ENCODE results near the gene CRYBA4. TPM values are rescaled to one million over a fixed set of nuclear protein-coding genes. Genes with fewer than 3 reads are reported as not detected.

CRYBA4 gene
- total RNA-seq, 1 donor from 2014 or later = not detected

DNA sequence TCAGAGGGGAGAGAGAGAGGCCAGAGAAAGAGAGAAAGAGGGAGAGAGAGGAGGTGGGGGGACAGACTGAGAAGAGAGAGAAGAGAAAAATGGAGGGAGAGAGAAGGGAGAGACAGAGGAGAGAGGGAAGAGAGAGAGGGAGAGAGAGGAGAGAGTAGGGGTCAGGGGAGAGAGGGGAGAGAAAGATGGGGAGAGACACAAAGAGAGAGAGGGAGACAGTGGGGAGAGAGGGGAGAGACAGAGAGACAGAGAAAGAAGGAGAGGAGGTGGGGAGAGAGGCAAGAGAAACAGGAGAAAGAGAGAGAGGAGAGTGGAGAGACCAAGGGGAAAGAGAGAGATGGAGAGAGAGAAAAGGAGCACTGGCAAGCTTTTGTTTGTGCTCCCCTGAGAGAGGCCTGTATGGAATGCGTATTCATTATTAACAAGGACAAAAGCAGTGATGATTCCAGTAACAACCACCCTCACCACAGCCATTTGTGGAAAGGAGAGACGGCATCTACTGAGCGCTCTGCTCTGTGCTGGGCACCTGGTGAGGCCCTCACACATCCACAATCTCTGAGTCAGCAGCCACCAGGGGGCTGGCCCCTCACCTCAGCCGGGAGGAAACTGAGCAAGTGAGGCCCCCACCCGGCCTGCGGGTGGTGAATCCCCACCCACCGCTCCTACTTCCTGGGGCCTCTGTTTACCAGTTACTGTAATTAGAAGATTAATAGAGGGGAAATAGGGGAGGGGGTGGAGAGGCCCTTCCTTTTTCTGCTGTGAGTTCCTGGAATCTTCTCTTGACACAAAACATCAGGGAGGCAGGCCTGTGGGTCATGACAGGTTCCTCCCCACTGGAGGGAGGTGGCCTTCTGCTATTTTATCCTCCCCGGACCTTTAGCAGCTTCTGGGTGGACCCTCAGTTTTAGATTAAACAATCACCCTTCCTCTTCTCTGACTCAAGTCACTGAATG, 21.0 kb downstream of the CRYBA4 start:
- Mint-ChIP-seq H3K9me3 (no peaks in the 10 kb centered on the region), H3K4me3 (no peak overlapping the region), H3K27me3 (ENCODE audit: low read depth) (peaks cover 93% of the 10 kb centered on the region), H3K36me3 (ENCODE audit: low read depth) (no peaks in the 10 kb centered on the region), H3K4me1 (peaks cover 68% of the 10 kb centered on the region), H3K27ac (ENCODE audit: unreplicated experiment) (no peak overlapping the region)
- TF ChIP-seq, protein P1, sequence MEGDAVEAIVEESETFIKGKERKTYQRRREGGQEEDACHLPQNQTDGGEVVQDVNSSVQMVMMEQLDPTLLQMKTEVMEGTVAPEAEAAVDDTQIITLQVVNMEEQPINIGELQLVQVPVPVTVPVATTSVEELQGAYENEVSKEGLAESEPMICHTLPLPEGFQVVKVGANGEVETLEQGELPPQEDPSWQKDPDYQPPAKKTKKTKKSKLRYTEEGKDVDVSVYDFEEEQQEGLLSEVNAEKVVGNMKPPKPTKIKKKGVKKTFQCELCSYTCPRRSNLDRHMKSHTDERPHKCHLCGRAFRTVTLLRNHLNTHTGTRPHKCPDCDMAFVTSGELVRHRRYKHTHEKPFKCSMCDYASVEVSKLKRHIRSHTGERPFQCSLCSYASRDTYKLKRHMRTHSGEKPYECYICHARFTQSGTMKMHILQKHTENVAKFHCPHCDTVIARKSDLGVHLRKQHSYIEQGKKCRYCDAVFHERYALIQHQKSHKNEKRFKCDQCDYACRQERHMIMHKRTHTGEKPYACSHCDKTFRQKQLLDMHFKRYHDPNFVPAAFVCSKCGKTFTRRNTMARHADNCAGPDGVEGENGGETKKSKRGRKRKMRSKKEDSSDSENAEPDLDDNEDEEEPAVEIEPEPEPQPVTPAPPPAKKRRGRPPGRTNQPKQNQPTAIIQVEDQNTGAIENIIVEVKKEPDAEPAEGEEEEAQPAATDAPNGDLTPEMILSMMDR (conservative IDR thresholded peaks at IDR 0.05) = no peak
- DNase-seq (ENCODE audit: low read depth, low spot score) = no peak

DNA sequence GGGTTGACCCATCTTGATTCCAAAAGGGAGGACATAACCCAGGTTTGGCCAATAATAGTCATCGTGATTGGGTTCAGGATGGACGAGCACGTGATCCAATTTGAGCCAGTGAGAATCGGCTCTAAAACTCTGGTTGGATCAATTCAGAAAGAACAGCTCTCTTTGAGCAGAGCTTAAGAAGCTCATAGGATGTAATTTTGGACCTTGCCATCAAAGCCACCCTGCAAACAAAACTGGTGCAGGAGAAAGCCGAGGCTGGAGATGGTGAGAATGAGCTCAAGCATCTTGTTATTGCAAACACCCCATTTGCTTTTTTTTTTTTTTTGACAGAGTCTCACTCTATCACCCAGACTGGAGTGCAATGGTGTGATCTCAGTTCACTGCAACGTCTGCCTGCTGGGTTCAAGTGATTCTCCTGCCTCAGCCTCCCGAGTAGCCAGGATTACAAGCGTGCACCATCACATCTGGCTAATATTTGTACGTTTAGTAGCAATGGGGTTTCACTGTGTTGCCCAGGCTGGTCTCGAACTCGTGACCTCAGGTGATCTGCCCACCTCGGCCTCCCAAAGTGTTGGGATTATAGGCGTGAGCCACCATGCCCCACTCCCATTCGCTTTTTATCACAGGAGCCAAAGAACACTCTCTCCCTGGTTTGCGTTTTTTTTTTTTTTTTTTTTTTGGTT, 21.8 kb downstream of the CRYBA4 start:
- Mint-ChIP-seq H3K9me3 (no peaks in the 10 kb centered on the region), H3K27me3 (ENCODE audit: low read depth) (peaks cover 93% of the 10 kb centered on the region), H3K4me1 (peaks cover 76% of the 10 kb centered on the region), H3K36me3 (ENCODE audit: low read depth) (no peaks in the 10 kb centered on the region), H3K27ac (ENCODE audit: unreplicated experiment) (no peak overlapping the region), H3K4me3 (no peak overlapping the region)
- TF ChIP-seq, protein P1 (conservative IDR thresholded peaks at IDR 0.05) = no peak
- DNase-seq (ENCODE audit: low read depth, low spot score) = no peak

DNA sequence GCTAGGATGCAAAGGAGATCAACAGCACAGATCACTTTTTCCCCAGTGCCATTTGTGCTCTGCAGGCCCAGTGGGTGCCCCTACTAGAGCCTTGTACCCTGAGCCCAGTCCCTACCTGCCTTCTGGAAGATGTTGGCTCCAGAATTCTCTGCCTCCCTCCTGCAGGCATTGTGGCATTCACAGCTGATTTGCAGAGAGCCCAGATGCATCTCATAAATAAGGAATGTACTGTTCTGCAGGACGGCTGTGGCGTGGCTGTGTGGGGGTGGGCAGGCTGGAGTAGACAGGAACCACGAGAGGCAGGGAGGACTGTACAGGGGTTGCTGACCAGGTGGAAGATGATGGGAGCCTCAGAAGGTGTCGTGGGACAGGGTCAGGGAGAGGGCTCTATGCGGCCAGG, 24.4 kb downstream of the CRYBA4 start:
- H3K36me3 Mint-ChIP-seq (ENCODE audit: low read depth) = no peaks in the 10 kb centered on the region
- H3K27ac Mint-ChIP-seq (ENCODE audit: unreplicated experiment) = no peak overlapping the region
- peak overlapping the region; percentile 75 for H3K4me3 Mint-ChIP-seq
- peaks cover 95% of the 10 kb centered on the region for H3K27me3 Mint-ChIP-seq (ENCODE audit: low read depth)
- H3K9me3 Mint-ChIP-seq = no peaks in the 10 kb centered on the region
- DNase-seq (ENCODE audit: low read depth, low spot score) = no peak
- TF ChIP-seq, protein P1 (conservative IDR thresholded peaks at IDR 0.05) = no peak
- H3K4me1 Mint-ChIP-seq = peaks cover 68% of the 10 kb centered on the region

DNA sequence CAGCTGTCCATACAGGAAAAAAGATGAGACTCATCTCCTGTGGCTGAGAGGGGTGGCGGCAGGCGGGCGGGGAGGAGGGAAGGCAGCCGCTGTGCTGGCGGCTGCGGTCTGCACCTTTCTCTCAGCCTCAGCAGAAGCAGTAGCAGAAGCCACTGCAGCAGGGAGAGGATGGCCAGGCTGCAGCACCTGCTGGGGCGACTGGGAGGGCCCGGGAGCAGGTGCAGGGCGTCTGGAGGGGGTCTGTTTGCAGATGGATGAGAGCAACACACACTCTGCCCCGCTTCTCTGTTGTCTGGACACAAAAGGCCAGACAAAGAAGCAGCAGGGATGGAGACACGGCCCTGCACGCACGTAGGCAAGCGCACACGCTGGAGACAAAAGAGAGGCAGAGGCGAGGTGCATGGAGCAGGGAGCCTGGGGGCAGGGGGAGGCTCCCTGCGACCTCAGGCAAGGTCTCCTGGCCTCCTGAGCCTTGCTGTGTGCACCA, 26.3 kb downstream of the CRYBA4 start:
- H3K4me1 Mint-ChIP-seq = peaks cover 51% of the 10 kb centered on the region
- peaks cover 92% of the 10 kb centered on the region for H3K27me3 Mint-ChIP-seq (ENCODE audit: low read depth)
- H3K9me3 Mint-ChIP-seq = no peaks in the 10 kb centered on the region
- no peak for DNase-seq (ENCODE audit: low read depth, low spot score)
- H3K27ac Mint-ChIP-seq (ENCODE audit: unreplicated experiment) = peak overlapping the region; percentile 39
- H3K4me3 Mint-ChIP-seq = peak overlapping the region; percentile 71
- H3K36me3 Mint-ChIP-seq (ENCODE audit: low read depth) = no peaks in the 10 kb centered on the region
- TF ChIP-seq, protein P1 (conservative IDR thresholded peaks at IDR 0.05) = no peak

DNA sequence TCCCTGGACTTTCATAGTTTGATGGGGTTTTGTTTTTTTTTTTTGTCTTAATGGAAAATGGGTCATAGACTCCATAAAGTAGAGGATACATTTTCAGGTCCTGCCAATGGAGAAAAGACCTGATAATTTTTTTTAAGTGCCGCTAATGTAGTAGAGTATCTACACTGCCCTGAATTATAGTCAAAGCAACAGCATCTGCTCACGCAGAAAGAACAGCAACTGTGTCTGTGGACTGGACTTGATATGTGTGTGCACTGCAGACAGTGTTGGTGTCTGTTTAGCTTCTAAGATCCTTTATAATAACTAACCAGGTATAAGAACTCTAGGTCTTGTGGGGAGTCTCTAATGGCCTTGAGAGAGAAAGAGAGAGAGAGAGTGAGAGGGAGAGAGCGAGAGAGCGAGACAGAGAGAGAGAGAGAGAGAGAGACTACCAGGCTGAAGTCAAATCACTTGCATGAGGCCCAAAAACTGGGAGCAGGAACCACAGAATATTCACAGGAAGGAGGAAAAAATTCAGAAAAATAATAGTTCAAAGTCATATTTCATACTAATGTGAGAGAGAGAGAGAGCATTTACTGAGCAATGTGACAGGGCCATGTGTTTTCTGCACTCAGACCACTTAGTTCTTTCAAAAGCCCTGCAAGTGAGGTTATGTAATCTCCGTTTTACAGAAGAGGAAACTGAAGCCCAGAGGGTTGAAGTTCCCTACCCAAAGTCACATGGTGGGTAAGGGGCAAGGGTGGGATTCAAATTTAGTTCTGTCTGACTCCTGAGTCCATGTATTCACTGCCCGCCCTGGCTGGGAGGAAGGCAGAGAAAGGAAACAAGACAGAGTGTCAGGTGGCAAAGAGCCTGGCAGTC, 27.0 kb downstream of the CRYBA4 start:
- Mint-ChIP-seq H3K36me3 (ENCODE audit: low read depth) (no peaks in the 10 kb centered on the region), H3K4me3 (peak overlapping the region; percentile 71), H3K27ac (ENCODE audit: unreplicated experiment) (peak overlapping the region; percentile 87), H3K27me3 (ENCODE audit: low read depth) (peaks cover 92% of the 10 kb centered on the region), H3K4me1 (peaks cover 48% of the 10 kb centered on the region), H3K9me3 (no peaks in the 10 kb centered on the region)
- TF ChIP-seq, protein P1 (conservative IDR thresholded peaks at IDR 0.05) = no peak
- DNase-seq (ENCODE audit: low read depth, low spot score) = no peak
